Measurements from ENCODE around the gene DSG3. TPM values are rescaled to one million over a fixed set of nuclear protein-coding genes. Genes with fewer than 3 reads are reported as not detected.
"Not testable (repeated sequence)": the region's sequence is repeated elsewhere in the genome, so short reads cannot be mapped to it uniquely, and the experiment has no call there.

Gene DSG3
- total and polyA plus RNA-seq, 12 donors, result 0.04 TPM; not detected in 11

DNA sequence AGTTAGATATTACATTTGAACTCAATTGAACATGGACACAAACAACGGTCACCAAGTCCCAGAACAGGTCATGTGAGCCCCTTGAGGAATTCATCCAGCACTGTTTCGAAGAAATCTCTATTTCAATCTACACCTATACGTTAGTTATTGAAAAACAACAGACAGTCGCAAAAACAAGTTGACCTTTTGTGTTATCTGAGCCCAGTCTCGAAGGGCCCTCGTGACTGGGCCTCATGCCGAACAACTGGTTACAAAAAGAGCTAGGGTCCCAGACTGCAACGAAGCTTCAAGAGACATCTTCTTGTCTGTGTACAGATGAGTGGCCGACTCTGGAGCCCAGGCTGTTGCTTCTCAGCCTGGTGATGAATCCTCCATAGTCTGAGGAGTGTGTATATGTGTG, 45.1 kb downstream of the DSG3 start:
- DNase-seq, result no peak
- TF ChIP-seq, protein P1, sequence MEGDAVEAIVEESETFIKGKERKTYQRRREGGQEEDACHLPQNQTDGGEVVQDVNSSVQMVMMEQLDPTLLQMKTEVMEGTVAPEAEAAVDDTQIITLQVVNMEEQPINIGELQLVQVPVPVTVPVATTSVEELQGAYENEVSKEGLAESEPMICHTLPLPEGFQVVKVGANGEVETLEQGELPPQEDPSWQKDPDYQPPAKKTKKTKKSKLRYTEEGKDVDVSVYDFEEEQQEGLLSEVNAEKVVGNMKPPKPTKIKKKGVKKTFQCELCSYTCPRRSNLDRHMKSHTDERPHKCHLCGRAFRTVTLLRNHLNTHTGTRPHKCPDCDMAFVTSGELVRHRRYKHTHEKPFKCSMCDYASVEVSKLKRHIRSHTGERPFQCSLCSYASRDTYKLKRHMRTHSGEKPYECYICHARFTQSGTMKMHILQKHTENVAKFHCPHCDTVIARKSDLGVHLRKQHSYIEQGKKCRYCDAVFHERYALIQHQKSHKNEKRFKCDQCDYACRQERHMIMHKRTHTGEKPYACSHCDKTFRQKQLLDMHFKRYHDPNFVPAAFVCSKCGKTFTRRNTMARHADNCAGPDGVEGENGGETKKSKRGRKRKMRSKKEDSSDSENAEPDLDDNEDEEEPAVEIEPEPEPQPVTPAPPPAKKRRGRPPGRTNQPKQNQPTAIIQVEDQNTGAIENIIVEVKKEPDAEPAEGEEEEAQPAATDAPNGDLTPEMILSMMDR (IDR thresholded peaks at IDR 0.05), result no peak
- intact Hi-C loops (cut with DNase I), result loop anchor here in 2 of 10 donors (10.0 kb wide), 2 partner anchors 218 to 398 kb away; no protein-coding TSS in a partner anchor
- H3K36me3 ChIP-seq, result no peaks in the 10 kb centered on the region
- 92 to 95% methylated on average over 9 of the region's 9 CpGs for WGBS, 2 donors
- no peaks in the 10 kb centered on the region for H3K9me3 ChIP-seq
- H3K4me3 ChIP-seq, result no peak overlapping the region
- peaks cover 0 to 3% (median 0%) of the 10 kb centered on the region in 9 donors for H3K4me1 ChIP-seq
- no peak for ATAC-seq
- no peak overlapping the region for H3K27ac ChIP-seq
- peaks cover 0 to 17% (median 1%) of the 10 kb centered on the region in 7 donors for H3K27me3 ChIP-seq

DNA sequence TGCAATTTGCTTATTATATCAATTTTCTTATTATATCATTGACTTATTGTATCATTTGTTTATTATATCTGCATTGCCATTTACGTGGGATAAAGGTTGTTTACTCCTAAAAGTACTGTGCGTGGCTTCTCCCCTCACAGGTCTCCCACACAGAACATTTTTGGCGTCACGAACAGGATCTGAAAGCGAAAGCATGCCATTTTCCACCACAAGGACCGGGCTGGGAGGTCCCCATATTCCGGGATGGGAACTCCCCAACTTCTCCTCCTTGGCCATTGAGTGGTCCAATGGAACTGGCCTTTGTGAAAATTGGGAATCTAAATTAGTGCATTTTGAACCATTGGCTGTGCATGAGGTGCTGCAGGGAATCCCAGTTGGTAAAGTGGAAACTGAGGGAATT, 45.6 kb downstream of the DSG3 start:
- no peak overlapping the region for H3K27ac ChIP-seq
- DNase-seq, result no peak
- no peak overlapping the region for H3K4me3 ChIP-seq
- peaks cover 0 to 8% (median 0%) of the 10 kb centered on the region in 9 donors for H3K4me1 ChIP-seq
- WGBS, 2 donors, result 93 to 96% methylated on average over 7 of the region's 7 CpGs
- peaks cover 0 to 22% (median 3%) of the 10 kb centered on the region in 7 donors for H3K27me3 ChIP-seq
- ATAC-seq, result no peak
- intact Hi-C loops (cut with DNase I), result loop anchor here in 2 of 10 donors (10.0 kb wide), 2 partner anchors 218 to 398 kb away; no protein-coding TSS in a partner anchor
- no peaks in the 10 kb centered on the region for H3K9me3 ChIP-seq
- no peaks in the 10 kb centered on the region for H3K36me3 ChIP-seq
- TF ChIP-seq, protein P1 (IDR thresholded peaks at IDR 0.05), result no peak

DNA sequence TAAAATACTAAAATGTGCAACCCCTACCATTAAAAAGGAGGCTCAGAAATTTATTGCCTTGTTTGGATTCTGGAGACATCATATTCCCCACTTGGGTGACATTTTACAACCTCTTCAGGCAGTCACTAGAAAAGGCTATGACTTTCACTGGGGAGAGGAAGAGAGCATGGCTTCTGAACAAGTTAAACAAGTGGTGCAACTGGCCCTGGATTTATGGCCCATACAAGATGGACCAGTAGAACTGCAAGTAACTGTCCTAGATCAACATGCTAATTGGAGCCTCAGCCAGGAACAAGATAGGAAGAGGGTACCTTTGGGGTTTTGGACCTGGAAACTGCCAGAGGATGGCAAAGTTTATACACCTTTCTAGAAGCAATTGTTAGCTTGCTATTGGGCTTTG, 46.4 kb downstream of the DSG3 start:
- Histone ChIP-seq H3K9me3 (no peaks in the 10 kb centered on the region), H3K27ac (no peak overlapping the region), H3K36me3 (no peaks in the 10 kb centered on the region), H3K4me1 (peaks cover 0 to 8% (median 3%) of the 10 kb centered on the region in 9 donors), H3K4me3 (no peak overlapping the region), H3K27me3 (peaks cover 0 to 29% (median 4%) of the 10 kb centered on the region in 7 donors)
- ATAC-seq (no peak), DNase-seq (no peak)
- intact Hi-C loops (cut with DNase I), result loop anchor here in 2 of 10 donors (10.0 kb wide), 2 partner anchors 219 to 399 kb away; no protein-coding TSS in a partner anchor
- TF ChIP-seq, protein P1 (IDR thresholded peaks at IDR 0.05), result no peak

DNA sequence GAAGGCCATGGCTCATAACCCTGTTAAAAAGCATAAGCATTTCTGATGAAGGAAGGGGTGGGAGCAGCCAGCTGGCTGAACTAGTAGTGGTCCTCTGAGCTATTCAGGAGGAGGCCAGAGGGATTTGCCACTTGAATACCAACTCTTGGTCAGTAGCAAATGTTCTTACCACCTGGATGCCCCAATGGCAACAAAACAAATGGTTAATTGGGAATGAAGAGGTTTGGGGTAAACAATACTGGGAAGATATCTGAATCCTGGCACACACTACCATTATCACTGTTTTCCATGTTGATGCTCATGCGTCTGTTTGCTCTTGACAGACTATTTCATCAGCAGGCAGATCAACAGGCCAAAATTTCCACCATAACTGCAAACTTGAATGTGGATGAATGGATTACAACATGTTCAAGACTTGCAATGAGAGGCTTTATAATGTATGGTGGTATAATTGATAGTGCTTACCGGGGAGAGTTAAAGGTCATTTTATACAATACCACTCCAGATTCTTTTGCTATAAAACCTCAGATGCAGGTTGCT, 47.2 kb downstream of the DSG3 start:
- Histone ChIP-seq H3K4me1 (peaks cover 0 to 14% (median 5%) of the 10 kb centered on the region in 9 donors), H3K27me3 (peaks cover 0 to 38% (median 4%) of the 10 kb centered on the region in 7 donors)
- not testable (repeated sequence) for H3K27ac ChIP-seq, H3K36me3 ChIP-seq, H3K4me3 ChIP-seq, DNase-seq, ATAC-seq, H3K9me3 ChIP-seq
- WGBS, 2 donors, result 81 to 82% methylated on average over 2 of the region's 2 CpGs
- intact Hi-C loops (cut with DNase I), result loop anchor here in 4 of 10 donors (5.0 to 10.0 kb wide), 4 partner anchors 217 to 400 kb away; partner anchors contain the start of gene DSC2 (in 1 of the 4)

DNA sequence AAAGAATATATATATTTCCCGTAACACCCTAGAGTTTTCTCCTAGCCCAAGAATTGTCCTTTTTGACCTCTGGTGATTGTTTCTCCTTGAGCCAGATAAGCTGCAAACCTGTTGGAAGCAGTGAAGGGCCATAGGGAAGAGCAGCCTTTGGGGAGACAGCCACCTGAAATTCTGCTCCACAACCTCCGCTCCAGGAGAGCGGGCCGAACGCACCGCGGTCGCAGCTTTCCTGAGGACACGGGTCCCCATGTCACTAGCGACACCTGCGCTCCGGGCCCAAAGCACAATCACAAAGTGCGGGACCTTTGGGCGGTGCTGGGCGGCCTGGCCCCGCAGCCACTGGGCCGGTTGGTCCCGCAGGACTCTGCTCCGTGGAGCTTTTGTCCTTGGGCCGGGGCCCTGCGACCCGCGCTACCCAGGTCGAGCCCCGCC, 49.9 kb downstream of the DSG3 start:
- peak in 5 of 8 donors; percentile 6 to 76 (median 51) for ATAC-seq
- no peaks in the 10 kb centered on the region for H3K9me3 ChIP-seq
- peak overlapping the region; percentile 35 to 86 (median 74) for H3K27ac ChIP-seq
- intact Hi-C loops (cut with DNase I), result loop anchor here in 4 of 10 donors (5.0 to 10.0 kb wide), 4 partner anchors 220 to 403 kb away; partner anchors contain the start of gene DSC2 (in 1 of the 4)
- DNase-seq, result peak in 1 of 2 donors; percentile 7
- peaks cover 0 to 44% (median 4%) of the 10 kb centered on the region in 7 donors for H3K27me3 ChIP-seq
- WGBS, 2 donors, result 27 to 35% methylated on average over 25 of the region's 25 CpGs
- H3K4me1 ChIP-seq, result peaks cover 0 to 22% (median 5%) of the 10 kb centered on the region in 9 donors
- peak overlapping the region; percentile 32 to 78 (median 71) for H3K4me3 ChIP-seq
- TF ChIP-seq, protein P1 (IDR thresholded peaks at IDR 0.05), result peak in 1 of 9 donors; percentile 6
- H3K36me3 ChIP-seq, result no peaks in the 10 kb centered on the region

All from heart right ventricle (tissue), 16 donors.